Measurements from ENCODE around the gene FRAS1.

The FRAS1 gene

GRCh38 chr4:78137532-78137931 lies 80.4 kb downstream of the FRAS1 start:
- TF ChIP-seq CTCF (conservative IDR thresholded peaks at IDR 0.05; ENCODE audit: low read depth, low read length) = no peak
- no peak overlapping the region for H3K4me3 ChIP-seq (ENCODE audit: low read length)
- DNase-seq (ENCODE audit: low read depth) = no peak

GRCh38 chr4:78138252-78138651 lies 81.1 kb downstream of the FRAS1 start:
- TF ChIP-seq CTCF (conservative IDR thresholded peaks at IDR 0.05; ENCODE audit: low read depth, low read length) = no peak
- DNase-seq (ENCODE audit: low read depth) = no peak
- H3K4me3 ChIP-seq (ENCODE audit: low read length) = no peak overlapping the region

GRCh38 chr4:78143634-78144033 lies 86.5 kb downstream of the FRAS1 start:
- no peak for TF ChIP-seq CTCF (conservative IDR thresholded peaks at IDR 0.05; ENCODE audit: low read depth, low read length)
- H3K4me3 ChIP-seq (ENCODE audit: low read length) = no peak overlapping the region
- no peak for DNase-seq (ENCODE audit: low read depth)

- H3K4me3 ChIP-seq (ENCODE audit: low read length) = no peak overlapping the region
- DNase-seq (ENCODE audit: low read depth) = no peak
- no peak for TF ChIP-seq CTCF (conservative IDR thresholded peaks at IDR 0.05; ENCODE audit: low read depth, low read length)
Observed at GRCh38 chr4:78145008-78145407, 87.9 kb downstream of the FRAS1 start.

GRCh38 chr4:78145622-78146021 lies 88.5 kb downstream of the FRAS1 start:
- DNase-seq (ENCODE audit: low read depth) = no peak
- no peak overlapping the region for H3K4me3 ChIP-seq (ENCODE audit: low read length)
- no peak for TF ChIP-seq CTCF (conservative IDR thresholded peaks at IDR 0.05; ENCODE audit: low read depth, low read length)

- H3K4me3 ChIP-seq (ENCODE audit: low read length) = no peak overlapping the region
- DNase-seq (ENCODE audit: low read depth) = no peak
- no peak for TF ChIP-seq CTCF (conservative IDR thresholded peaks at IDR 0.05; ENCODE audit: low read depth, low read length)
Observed at GRCh38 chr4:78149751-78150542, 92.8 kb downstream of the FRAS1 start.

- no peak for DNase-seq (ENCODE audit: low read depth)
- no peak for TF ChIP-seq CTCF (conservative IDR thresholded peaks at IDR 0.05; ENCODE audit: low read depth, low read length)
- no peak overlapping the region for H3K4me3 ChIP-seq (ENCODE audit: low read length)
Observed at GRCh38 chr4:78150543-78150864, 93.4 kb downstream of the FRAS1 start.
